Activated CD4-positive, alpha-beta memory T cell treated with anti-CD3 and anti-CD28 coated beads, Interleukin-2, amount 10 ng/mL, durations not matched to agents 7 days and 5 days (primary cell): ENCODE results near the gene KCNB1. TPM values are rescaled to one million over a fixed set of nuclear protein-coding genes. Genes with fewer than 3 reads are reported as not detected.

Experiments used
- CTCF ChIA-PET: fragments of 350-600 bp; sonication (Branson Sonifier 250); formaldehyde crosslinking; loops from one replicate; lab custom pipeline; 2021; ENCODE audit warnings: antibody characterized with exemption, inconsistent platforms; lab: Charles Lee
- POLR2A ChIA-PET: fragments of 350-600 bp; sonication (Branson Sonifier 250); formaldehyde crosslinking; loops from one replicate; lab custom pipeline; 2021; ENCODE audit warnings: antibody characterized with exemption; lab: Charles Lee
- DNase-seq: peaks from one replicate; pipeline ENCODE4 v3.0.0-alpha.2; 2020
- H3K27ac Mint-ChIP-seq: one replicate; pipeline ENCODE4 v1.8.0; 2021; ENCODE audit warnings: mild to moderate bottlenecking, mixed read lengths
- H3K27me3 Mint-ChIP-seq: one replicate; pipeline ENCODE4 v1.8.0; 2021; ENCODE audit warnings: mixed read lengths
- H3K36me3 Mint-ChIP-seq: one replicate; pipeline ENCODE4 v1.8.0; 2021; ENCODE audit warnings: low read depth, mixed read lengths
- H3K4me1 Mint-ChIP-seq: one replicate; pipeline ENCODE4 v1.8.0; 2021; ENCODE audit warnings: mixed read lengths
- H3K4me3 Mint-ChIP-seq: one replicate; pipeline ENCODE4 v1.8.0; 2021; ENCODE audit warnings: mild to moderate bottlenecking, mixed read lengths
- H3K9me3 Mint-ChIP-seq: one replicate; pipeline ENCODE4 v1.8.0; 2021; ENCODE audit warnings: mixed read lengths
- total RNA-seq, 2 experiments: library from RNA; stranded (reverse); gene quantifications; one replicate each; pipeline ENCODE4 v1.2.3, GENCODE V29; 2021

The KCNB1 gene
- total RNA-seq, 2 experiments from 2014 or later = 0.05 TPM; not detected in 1

- ChIA-PET POLR2A (no interaction called here), CTCF (no interaction called here)
- H3K9me3 Mint-ChIP-seq = no peaks in the 10 kb centered on the region
- DNase-seq = no peak
- no peak overlapping the region for H3K27ac Mint-ChIP-seq
- no peaks in the 10 kb centered on the region for H3K4me1 Mint-ChIP-seq
- no peak overlapping the region for H3K4me3 Mint-ChIP-seq
- H3K27me3 Mint-ChIP-seq = peaks cover 27% of the 10 kb centered on the region
- H3K36me3 Mint-ChIP-seq = no peaks in the 10 kb centered on the region
These were observed 86.8 kb downstream of the KCNB1 start for GRCh38 chr20:49395659-49396058.

GRCh38 chr20:49395183-49395582 lies 87.3 kb downstream of the KCNB1 start:
- POLR2A ChIA-PET = no interaction called here
- CTCF ChIA-PET = no interaction called here
- Mint-ChIP-seq H3K4me3 (no peak overlapping the region), H3K9me3 (no peaks in the 10 kb centered on the region), H3K27me3 (peaks cover 30% of the 10 kb centered on the region), H3K4me1 (no peaks in the 10 kb centered on the region), H3K27ac (no peak overlapping the region), H3K36me3 (no peaks in the 10 kb centered on the region)
- DNase-seq = no peak

DNA sequence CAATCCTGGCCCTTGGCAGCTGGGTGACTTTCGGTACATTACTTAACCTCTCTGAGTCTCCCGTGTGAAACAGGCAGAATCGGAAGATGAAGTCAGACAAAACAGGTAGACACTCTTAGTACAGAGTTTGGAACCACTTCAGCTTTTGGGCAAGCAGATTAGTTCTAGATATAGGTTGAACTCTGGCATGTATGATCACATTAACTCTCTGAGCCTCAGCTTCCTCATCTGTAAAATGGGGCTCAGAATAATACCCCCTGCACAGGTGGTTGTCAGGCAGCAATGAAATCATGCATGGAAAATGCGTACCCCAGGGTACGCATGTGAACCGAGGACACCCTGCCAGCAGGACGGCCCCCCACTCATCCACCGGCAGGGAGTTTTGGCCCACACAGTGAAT lies 87.7 kb downstream of the KCNB1 start:
- H3K27ac Mint-ChIP-seq = no peak overlapping the region
- peaks cover 32% of the 10 kb centered on the region for H3K27me3 Mint-ChIP-seq
- H3K4me1 Mint-ChIP-seq = no peaks in the 10 kb centered on the region
- H3K4me3 Mint-ChIP-seq = no peak overlapping the region
- ChIA-PET POLR2A (no interaction called here), CTCF (no interaction called here)
- H3K36me3 Mint-ChIP-seq = no peaks in the 10 kb centered on the region
- no peak for DNase-seq
- no peaks in the 10 kb centered on the region for H3K9me3 Mint-ChIP-seq

DNA sequence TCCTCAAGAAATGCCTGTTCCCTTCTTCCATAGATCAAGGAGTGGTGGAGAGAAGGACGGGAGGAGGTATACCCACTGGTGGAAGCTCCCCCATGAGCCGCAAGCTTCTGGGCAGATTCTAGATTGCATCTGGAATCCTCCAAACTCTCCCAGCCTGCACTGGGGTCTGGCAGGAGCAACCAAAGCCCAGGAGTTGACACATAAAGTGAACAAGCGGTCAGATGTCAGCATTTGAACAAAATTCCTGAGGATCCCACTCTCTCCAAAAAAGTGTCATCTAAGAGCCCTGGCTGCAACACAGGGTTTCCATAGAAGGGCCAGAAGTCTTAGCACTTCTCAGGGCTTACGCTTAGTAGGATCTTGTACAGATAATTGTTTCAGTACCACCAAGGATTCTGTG lies 88.2 kb downstream of the KCNB1 start:
- CTCF ChIA-PET = interaction anchor here (1.5 kb wide), 1 partner anchor 10 kb away, joined by 5 read pairs; no protein-coding TSS in a partner anchor
- no peaks in the 10 kb centered on the region for H3K36me3 Mint-ChIP-seq
- no peaks in the 10 kb centered on the region for H3K9me3 Mint-ChIP-seq
- POLR2A ChIA-PET = no interaction called here
- no peak for DNase-seq
- H3K4me3 Mint-ChIP-seq = no peak overlapping the region
- H3K4me1 Mint-ChIP-seq = no peaks in the 10 kb centered on the region
- peaks cover 37% of the 10 kb centered on the region for H3K27me3 Mint-ChIP-seq
- H3K27ac Mint-ChIP-seq = no peak overlapping the region

DNA sequence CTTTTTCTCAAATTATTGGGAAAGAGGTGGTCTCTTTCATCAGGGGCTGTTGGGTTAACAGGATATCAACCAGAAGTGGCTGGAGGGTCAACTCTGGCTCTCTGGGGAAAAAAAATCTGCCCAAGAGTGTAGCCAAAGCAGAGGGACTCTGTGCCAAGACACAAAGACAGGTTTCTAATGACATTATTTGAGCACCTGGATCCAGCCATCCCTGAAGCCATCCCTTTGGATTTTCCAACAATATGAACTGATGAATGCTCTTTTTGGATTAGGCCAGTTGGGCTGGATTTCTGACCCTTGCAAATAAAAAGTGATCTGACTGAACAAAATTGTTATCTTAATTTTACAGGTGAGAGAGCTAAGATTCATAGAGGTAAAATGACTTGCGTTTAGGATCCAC lies 88.7 kb downstream of the KCNB1 start:
- DNase-seq = no peak
- H3K27ac Mint-ChIP-seq = no peak overlapping the region
- peaks cover 41% of the 10 kb centered on the region for H3K27me3 Mint-ChIP-seq
- POLR2A ChIA-PET = no interaction called here
- CTCF ChIA-PET = interaction anchor here (1.5 kb wide), 1 partner anchor 10 kb away, joined by 5 read pairs; no protein-coding TSS in a partner anchor
- no peak overlapping the region for H3K4me3 Mint-ChIP-seq
- no peaks in the 10 kb centered on the region for H3K4me1 Mint-ChIP-seq
- H3K9me3 Mint-ChIP-seq = no peaks in the 10 kb centered on the region
- no peaks in the 10 kb centered on the region for H3K36me3 Mint-ChIP-seq

- ChIA-PET POLR2A (no interaction called here), CTCF (interaction anchor here (1.5 kb wide), 1 partner anchor 9 kb away, joined by 5 read pairs; no protein-coding TSS in a partner anchor)
- H3K4me3 Mint-ChIP-seq = no peak overlapping the region
- peaks cover 44% of the 10 kb centered on the region for H3K27me3 Mint-ChIP-seq
- no peaks in the 10 kb centered on the region for H3K36me3 Mint-ChIP-seq
- H3K27ac Mint-ChIP-seq = no peak overlapping the region
- no peak for DNase-seq
- no peaks in the 10 kb centered on the region for H3K4me1 Mint-ChIP-seq
- no peaks in the 10 kb centered on the region for H3K9me3 Mint-ChIP-seq
These were observed 89.7 kb downstream of the KCNB1 start for GRCh38 chr20:49392745-49393144.

GRCh38 chr20:49391404-49392245 lies 90.8 kb downstream of the KCNB1 start:
- Mint-ChIP-seq H3K36me3 (no peaks in the 10 kb centered on the region), H3K9me3 (no peaks in the 10 kb centered on the region), H3K27ac (no peak overlapping the region), H3K27me3 (peaks cover 54% of the 10 kb centered on the region), H3K4me3 (no peak overlapping the region), H3K4me1 (no peaks in the 10 kb centered on the region)
- POLR2A ChIA-PET = no interaction called here
- CTCF ChIA-PET = no interaction called here
- DNase-seq = no peak

- Mint-ChIP-seq H3K4me1 (no peaks in the 10 kb centered on the region), H3K9me3 (no peaks in the 10 kb centered on the region), H3K36me3 (no peaks in the 10 kb centered on the region), H3K27ac (no peak overlapping the region), H3K4me3 (no peak overlapping the region), H3K27me3 (peaks cover 58% of the 10 kb centered on the region)
- DNase-seq = no peak
- ChIA-PET CTCF (interaction anchor here (1.5 kb wide), 1 partner anchor 144 kb away, joined by 5 read pairs; no protein-coding TSS in a partner anchor), POLR2A (no interaction called here)
These were observed 92.6 kb downstream of the KCNB1 start for GRCh38 chr20:49389854-49390253.

GRCh38 chr20:49388744-49389143 lies 93.7 kb downstream of the KCNB1 start:
- no peaks in the 10 kb centered on the region for H3K4me1 Mint-ChIP-seq
- ChIA-PET POLR2A (no interaction called here), CTCF (interaction anchor here (1.5 kb wide), 1 partner anchor 146 kb away, joined by 5 read pairs; no protein-coding TSS in a partner anchor)
- H3K27ac Mint-ChIP-seq = no peak overlapping the region
- DNase-seq = no peak
- peaks cover 56% of the 10 kb centered on the region for H3K27me3 Mint-ChIP-seq
- H3K9me3 Mint-ChIP-seq = no peaks in the 10 kb centered on the region
- H3K4me3 Mint-ChIP-seq = no peak overlapping the region
- no peaks in the 10 kb centered on the region for H3K36me3 Mint-ChIP-seq

DNA sequence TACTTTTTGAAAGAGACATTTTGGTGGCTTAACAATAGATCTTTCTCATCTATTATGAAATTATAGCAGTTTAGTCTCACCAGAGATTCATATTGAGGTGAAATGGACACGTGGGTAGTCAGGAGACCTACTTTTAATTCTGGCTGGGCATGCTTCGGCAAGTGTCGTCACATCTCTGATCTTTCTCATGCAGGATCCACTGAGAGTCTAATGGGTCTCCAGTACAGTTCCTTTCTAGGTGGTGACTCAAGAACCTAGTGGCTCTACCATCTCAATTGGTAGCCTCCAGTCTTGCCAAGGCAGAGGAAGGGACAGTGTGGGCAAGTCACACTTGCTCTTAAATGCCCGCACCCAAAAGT lies 94.9 kb downstream of the KCNB1 start:
- H3K4me1 Mint-ChIP-seq = no peaks in the 10 kb centered on the region

GRCh38 chr20:49386848-49387580 lies 95.5 kb downstream of the KCNB1 start:
- CTCF ChIA-PET = no interaction called here
- no peak overlapping the region for H3K27ac Mint-ChIP-seq
- H3K27me3 Mint-ChIP-seq = peaks cover 46% of the 10 kb centered on the region
- no peak for DNase-seq
- POLR2A ChIA-PET = no interaction called here
- H3K9me3 Mint-ChIP-seq = no peaks in the 10 kb centered on the region
- H3K36me3 Mint-ChIP-seq = no peaks in the 10 kb centered on the region
- H3K4me1 Mint-ChIP-seq = no peaks in the 10 kb centered on the region
- no peak overlapping the region for H3K4me3 Mint-ChIP-seq

More for the DNA sequence above, 94.9 kb downstream of the KCNB1 start:
- H3K36me3 Mint-ChIP-seq = no peaks in the 10 kb centered on the region
- DNase-seq = no peak
- no peaks in the 10 kb centered on the region for H3K9me3 Mint-ChIP-seq
- no peak overlapping the region for H3K27ac Mint-ChIP-seq
- peaks cover 51% of the 10 kb centered on the region for H3K27me3 Mint-ChIP-seq
- CTCF ChIA-PET = no interaction called here
- POLR2A ChIA-PET = no interaction called here
- H3K4me3 Mint-ChIP-seq = no peak overlapping the region

- DNase-seq = no peak
- no peak overlapping the region for H3K27ac Mint-ChIP-seq
- no peak overlapping the region for H3K4me3 Mint-ChIP-seq
These were observed 97.0 kb downstream of the KCNB1 start for GRCh38 chr20:49385465-49385864.

More at GRCh38 chr20:49385465-49385864, 97.0 kb downstream of the KCNB1 start:
- H3K9me3 Mint-ChIP-seq = no peaks in the 10 kb centered on the region
- H3K36me3 Mint-ChIP-seq = no peaks in the 10 kb centered on the region
- H3K27me3 Mint-ChIP-seq = peaks cover 36% of the 10 kb centered on the region
- H3K4me1 Mint-ChIP-seq = no peaks in the 10 kb centered on the region
- ChIA-PET CTCF (interaction anchor here (0.5 to 4.4 kb wide), 8 partner anchors 10 to 716 kb away, joined by 3 to 26 read pairs (median 5); no protein-coding TSS in a partner anchor), POLR2A (no interaction called here)
